Measurements from ENCODE around the gene KRT85.
"Not testable (repeated sequence)": the region's sequence is repeated elsewhere in the genome, so short reads cannot be mapped to it uniquely, and the experiment has no call there.

KRT85 gene

DNA sequence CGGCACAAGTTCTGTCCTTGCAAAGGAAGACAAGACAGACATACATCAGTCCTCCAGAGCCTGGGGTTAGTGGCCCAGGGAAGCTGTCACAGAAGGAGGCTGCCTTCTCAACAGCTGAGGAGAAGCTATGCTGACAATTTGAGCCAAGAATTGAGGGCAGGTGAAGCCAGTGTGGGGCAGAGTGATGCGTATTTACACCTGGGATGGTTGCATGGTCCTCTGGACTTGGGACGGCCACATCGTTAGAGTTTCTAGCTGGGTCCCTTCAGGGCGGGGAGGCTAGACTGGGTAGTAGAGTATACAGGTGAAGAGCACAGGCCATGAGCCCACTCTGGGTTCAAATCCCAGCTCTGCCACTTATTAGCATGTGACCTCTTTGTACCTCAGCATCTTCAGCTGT is 16.5 kb downstream of the KRT85 start:
- in situ Hi-C loops (cut with HindIII; ENCODE audit: low sequenced_read_pairs) = no loop called here

DNA sequence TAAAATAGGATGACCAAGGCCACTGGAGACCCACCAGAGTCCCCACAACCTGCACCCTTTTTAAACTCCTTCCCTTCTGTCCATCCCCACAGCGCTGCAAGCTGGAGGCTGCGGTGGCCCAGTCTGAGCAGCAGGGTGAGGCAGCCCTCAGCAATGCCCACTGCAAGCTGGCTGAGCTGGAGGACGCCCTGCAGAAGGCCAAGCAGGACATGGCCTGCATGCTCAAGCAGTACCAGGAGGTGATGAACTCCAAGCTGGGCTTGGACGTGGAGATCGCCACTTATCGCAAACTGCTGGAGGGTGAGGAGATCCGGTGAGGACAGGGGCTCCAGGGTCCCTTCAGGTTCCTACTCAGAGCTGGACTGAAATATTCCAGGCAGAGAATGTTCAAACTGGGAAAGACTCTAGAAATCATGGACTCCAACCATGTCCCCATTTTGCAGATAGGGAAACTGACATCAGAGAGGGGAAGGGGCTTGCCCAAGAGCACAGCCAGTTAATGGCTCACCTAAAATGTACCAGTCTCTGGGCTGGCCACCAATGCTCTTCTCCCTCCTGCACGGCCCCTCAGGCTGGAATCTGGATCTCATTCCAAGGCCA is 17.2 kb downstream of the KRT85 start:
- in situ Hi-C loops (cut with HindIII; ENCODE audit: low sequenced_read_pairs) = no loop called here

DNA sequence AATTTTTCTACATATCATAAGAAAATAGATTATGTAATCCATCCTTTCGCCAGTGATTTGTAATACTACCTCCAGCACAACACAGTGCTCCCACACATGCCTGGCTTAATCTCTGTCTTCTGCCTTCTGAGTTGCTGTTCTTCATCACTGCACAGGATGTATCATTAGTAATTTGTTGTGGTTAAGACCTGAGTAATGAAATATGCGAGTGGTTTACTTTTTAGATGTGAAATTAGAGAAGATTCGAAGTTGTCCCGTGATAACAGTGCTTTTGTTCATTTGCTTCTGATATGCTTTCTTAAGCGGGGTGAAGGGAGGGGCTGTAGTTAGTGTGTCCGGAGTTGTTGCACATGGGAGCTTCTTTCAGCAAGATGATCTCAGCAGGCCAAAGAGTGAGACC is 18.1 kb downstream of the KRT85 start:
- in situ Hi-C loops (cut with HindIII; ENCODE audit: low sequenced_read_pairs) = no loop called here

DNA sequence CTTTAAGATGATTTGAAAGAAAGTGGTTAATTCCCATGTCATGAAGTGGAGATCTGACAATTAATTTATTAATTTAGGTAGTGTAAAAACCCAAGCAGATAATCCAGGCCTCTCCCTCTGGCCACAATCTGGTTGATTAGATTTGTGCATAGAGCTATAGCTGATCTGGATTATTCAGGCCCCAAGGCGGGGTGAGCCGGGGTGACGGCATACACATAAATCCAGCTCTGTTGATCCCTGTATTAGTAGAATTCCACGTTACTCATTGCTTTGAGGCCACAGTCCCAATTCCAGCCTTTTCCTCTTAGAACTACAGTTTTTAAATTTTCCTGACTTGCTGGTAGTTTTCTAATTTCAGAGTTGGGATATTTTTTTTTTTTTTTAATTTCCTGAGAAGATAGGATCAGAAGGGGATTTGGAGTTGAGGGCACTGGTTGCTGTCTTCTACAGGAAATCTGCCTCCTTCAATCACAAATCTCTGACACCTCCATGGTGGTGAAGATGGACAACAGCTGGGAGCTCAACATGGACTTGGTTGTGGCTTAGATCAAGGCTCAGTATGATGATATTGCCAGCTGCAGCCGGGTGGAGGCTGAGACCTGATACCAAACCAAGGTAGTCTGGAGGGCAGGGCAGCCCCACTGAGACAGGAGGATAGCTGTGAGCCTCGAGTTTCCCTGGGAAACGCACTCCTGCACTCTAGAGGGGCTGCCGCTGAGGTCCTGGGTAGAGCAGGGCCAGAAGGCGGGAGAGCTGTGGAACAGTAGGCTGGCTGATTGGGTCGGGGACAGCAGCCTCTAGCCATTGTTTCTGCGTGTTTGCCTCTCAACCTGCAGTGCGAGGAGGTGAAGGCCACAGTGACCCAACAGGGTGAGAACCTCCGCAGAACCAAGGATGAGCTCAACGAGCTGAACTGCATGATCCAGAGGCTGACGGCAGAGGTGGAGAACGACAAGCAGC is 19.4 kb downstream of the KRT85 start:
- in situ Hi-C loops (cut with HindIII; ENCODE audit: low sequenced_read_pairs) = no loop called here

DNA sequence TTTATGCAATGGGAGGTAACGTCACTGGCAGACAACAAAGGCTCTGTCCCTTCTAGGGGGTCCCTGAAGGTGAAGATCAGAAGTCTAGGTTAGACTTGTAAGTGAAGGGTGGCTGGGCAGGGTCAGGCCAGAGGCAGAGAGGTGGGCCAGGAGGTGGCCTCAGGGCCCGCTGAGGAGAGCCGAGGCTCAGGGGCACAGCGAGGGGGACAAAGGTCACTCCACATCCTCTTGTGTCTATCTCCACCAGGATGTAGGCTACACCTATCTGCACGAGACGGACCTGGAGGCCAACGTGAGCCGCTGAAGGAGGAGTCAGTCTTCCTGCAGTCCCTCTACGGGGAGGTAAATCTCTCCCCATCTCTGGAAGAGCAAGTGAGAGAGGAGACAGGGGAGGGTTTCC is 20.3 kb downstream of the KRT85 start:
- in situ Hi-C loops (cut with HindIII; ENCODE audit: low sequenced_read_pairs) = no loop called here

DNA sequence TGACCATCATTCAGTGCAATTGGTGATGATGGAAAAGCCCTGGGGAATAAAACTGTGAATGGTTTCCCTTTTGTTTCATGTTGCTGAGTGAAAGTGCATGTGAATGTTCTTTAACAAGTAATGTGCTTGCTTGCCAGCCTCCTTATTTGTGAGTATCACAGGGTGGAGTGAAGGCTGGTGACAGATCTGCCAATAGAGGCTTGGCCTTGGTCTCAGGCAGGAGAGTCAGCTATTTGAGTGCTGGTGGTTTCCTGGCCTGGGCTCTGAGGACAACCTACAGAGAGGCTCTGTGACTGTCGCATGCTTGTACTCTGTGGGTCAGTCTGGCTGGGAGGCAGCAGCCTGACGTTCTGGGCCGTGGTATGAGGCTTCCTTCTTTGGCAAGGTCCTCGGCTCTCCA is 20.7 kb downstream of the KRT85 start:
- in situ Hi-C loops (cut with HindIII; ENCODE audit: low sequenced_read_pairs) = no loop called here

DNA sequence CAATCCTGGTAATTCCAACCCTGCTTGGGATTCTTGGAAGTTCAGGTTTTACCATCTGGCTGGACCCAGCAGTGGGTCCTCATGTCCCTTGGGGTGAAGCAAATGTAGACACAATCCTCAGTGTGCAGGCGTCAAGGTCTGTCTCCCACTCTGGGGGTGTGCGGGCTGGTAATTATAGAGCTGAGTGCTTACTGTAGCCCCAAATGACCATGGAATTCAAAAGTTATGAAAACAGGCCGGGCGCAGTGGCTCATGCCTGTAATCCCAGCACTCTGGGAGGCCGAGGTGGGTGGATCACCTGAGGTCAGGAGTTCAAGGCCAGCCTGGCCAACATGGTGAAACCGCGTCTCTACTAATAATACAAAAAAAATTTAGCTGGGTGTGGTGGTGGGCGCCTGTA is 22.2 kb downstream of the KRT85 start:
- in situ Hi-C loops (cut with HindIII; ENCODE audit: low sequenced_read_pairs) = not testable (repeated sequence)

DNA sequence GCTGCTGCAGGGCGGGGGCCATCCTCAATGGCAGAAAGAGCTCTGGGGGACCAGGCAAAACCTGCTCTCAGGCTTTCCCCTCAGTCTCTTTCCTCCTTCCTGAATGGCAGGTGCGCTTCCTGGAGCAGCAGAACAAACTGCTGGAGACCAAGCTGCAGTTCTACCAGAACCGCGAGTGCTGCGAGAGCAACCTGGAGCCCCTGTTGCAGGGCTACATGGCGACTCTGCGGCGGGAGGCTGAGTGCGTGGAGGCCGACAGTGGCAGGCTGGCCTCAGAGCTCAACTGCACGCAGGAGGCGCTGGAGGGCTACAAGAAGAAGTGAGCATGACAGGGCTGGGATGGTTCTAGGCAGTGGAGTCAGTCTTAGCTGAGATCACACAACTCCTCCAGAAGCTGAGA is 23.2 kb downstream of the KRT85 start:
- in situ Hi-C loops (cut with HindIII; ENCODE audit: low sequenced_read_pairs) = no loop called here

DNA sequence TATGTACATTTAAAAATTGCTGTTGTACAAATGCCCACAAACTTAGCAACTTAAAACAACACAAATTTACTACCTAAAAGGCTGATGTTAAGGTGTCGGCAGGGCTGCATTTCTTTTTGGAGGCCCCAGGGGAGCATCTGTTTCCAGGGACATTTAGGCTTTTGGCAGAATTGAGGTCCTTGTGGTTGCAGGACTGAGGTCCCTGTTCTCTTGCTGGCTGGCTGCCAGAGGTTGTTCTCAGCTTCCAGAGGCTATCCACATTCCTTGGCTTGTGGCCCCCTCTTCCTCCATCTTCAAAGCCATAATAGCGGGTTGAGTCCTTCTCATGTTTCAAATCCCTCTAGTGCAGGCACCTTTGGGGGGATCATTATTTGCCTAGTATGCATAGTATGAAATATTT is 23.7 kb downstream of the KRT85 start:
- in situ Hi-C loops (cut with HindIII; ENCODE audit: low sequenced_read_pairs) = no loop called here

DNA sequence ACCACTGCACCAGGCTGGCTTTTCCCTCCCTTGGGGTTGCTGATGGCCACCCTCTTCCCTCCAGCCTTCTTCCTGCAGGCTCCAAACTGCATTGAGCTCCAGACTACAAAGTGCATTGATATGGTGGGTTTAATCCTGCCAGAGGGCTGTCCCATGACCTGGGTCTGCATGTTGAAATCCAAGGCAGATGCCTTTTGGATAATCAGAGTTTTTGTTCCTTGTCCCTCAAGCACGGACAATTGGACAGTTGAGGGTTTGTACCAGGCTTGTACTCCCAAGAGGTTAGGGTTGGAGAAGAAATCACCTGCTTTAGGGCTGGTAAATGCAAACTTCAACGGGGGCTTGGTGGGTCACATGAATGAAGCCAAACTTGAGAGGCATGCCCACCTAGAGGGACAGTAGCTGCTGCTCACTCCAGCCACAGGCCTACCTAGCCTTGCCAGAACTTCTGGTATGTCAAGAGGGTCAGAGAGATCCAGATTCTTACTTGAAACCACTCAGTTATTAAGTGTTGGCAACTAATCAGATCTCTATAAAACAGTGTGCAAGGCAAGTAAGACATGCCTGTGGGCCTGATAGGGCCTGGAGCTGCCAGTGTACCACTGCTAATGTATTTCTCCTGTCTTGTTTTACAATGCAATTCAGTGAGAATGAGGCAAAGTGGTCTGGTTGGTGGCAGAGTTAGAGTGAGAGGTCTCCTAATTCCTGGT is 24.3 kb downstream of the KRT85 start:
- in situ Hi-C loops (cut with HindIII; ENCODE audit: low sequenced_read_pairs) = no loop called here

DNA sequence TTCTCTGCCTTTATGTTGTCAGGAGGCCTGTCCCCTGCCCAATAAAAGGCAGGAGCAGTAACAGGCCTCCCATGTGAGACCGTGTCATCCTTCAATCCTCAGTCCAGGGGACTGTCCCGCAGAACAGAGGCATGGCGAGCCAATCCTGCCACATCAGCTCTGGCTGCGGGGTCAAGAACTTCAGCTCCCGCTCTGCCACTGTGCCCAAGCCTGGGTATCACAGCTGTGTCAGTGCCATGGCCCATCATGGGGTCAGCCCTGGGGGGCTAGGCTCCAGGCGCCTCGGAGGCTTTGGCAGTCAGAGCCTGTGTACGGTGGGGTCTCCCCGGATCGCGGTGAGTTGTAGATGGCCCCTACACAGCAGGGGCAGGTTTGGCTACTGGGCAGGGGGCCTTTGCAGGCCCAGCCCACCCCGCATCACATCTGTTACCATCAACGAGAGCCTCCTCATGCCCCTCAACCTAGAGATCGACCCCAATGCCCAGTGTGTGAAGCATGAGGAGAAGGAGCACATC is 26.2 kb downstream of the KRT85 start:
- in situ Hi-C loops (cut with HindIII; ENCODE audit: low sequenced_read_pairs) = no loop called here

DNA sequence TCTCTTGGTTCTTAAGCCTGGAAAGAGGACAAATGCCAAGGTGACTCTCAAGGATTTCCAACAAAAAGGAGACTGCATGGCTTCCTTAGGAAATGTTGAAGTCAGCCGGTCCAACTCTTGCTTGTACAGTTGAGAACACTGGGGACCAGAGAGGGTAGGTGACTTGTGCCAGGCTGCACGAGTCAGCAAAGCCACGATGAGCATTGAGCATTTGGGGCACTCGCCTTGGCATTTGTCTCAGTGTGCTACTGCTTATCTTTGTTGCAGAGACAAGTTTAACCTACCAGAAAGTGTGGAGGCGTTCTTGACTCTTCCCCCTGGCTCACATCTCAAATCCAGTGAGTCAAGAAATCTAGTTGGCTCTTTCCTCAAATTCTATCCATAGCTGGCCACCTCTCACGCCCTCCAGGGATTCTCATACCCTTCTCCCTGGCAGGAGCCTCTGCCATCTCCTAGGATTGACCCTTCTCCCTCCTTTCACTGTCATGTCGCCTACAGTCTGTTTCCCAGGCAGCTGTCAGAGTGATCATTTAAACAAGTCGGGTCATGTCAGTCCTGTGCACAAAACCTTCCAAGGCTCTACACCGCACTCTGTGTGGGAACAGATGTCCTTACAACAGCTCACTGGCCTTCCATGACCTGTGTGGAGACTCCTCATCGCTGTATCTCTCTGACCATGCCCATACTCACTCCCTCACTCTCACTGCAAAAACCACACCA is 28.9 kb downstream of the KRT85 start:
- in situ Hi-C loops (cut with HindIII; ENCODE audit: low sequenced_read_pairs) = no loop called here

DNA sequence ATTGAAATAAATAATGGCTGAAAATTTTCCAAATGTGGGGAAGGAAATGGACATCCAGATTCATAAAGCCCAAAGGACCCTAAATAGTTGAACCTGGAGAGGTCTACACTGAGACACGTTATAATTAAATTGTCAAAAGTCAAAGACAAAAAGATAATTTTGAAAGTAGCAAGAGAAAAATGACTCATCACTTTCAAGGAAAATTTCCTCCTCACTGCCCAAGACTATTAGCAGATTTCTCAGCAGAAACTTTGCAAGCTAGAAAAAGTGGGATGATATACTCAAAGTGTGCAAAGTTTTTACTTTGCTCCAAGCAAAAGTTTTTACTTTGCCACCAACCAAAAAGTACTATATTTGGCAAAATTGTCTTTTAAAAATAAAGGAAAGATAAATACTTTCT is 30.2 kb downstream of the KRT85 start:
- in situ Hi-C loops (cut with HindIII; ENCODE audit: low sequenced_read_pairs) = no loop called here

DNA sequence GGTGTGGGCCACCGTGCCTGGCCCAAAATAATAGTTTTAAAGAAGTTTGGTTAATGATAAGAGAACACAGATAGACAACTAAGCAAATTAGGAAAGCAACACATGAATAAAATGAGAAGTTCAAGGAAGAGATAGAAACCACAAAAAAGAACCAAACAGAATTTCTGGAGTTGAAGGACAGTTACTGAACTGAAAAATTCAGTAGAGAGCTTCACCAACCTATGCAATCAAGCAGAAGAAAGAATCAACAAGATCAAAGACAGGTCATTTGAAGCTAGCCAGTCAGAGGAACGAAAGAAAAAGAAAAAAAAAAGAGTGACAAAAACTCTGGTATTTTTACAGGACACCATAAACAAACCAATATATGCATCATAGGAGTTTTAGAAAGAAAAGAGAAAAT is 30.6 kb downstream of the KRT85 start:
- in situ Hi-C loops (cut with HindIII; ENCODE audit: low sequenced_read_pairs) = no loop called here

DNA sequence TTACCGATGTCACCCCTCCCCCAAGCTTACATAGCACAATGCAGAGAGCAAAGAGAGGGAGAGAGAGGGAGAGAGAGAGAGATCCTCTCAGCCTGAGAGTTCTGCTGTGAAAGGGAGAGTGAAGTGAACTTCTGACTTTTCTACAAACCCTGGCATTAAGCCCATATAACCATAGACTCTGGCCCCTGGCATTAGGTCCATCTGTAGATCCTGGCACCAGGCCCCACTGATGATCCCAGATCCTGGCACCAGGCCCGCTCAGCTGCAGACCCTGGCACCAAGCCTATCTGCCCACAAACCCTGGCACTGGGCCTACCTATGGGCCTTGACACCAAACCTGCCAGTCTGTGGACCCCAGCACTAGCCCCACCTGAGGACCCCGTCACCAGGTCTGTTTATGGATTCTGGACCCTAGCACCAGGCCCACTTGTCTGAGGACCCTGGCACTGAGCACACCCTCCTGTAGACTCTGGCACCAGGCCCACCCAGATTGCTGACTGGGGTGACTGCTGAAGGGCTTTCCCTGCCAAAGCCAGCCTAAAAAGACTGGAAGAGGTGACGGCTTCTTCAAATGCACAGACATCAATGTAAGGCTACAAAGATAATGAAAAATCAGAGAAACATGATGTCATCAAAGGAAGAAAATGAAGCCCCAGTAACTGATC is 31.6 kb downstream of the KRT85 start:
- in situ Hi-C loops (cut with HindIII; ENCODE audit: low sequenced_read_pairs) = no loop called here

DNA sequence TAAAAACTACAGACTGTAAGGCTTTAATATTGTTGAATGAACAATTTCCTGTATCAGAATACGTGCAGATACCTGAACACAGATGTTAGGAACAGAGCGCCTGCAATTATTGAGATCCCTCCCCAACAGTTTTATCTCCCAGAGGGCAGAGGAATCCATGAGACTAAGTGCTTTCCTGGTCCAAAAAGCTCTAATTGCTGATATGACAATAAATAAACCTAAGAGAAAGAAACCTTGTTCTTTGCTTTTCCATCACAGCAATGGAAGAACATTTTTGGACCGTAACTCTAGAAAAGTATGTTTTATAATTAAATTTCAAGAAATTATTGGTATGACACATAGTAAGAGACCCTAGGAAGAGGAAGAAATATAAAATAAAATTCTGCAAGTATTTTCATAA is 33.1 kb downstream of the KRT85 start:
- in situ Hi-C loops (cut with HindIII; ENCODE audit: low sequenced_read_pairs) = no loop called here

DNA sequence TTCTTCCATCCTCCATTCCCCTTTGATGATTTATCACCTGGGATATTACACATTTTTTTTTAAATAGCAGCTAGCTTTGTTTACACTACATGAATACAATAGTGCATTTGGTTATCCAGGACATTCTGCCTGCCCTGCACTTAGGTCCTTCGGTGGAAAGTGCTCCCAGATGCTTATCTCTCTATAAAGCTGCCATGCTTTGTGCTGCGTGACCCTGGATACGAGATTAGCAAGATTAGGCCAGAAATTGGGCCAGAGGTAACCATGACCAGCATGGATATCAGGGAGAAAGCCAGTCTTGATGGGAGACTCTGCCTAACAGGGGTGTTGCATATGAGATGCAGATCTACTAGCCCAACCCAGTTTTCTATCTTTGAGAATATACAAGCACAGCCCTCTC is 34.0 kb downstream of the KRT85 start:
- in situ Hi-C loops (cut with HindIII; ENCODE audit: low sequenced_read_pairs) = no loop called here

DNA sequence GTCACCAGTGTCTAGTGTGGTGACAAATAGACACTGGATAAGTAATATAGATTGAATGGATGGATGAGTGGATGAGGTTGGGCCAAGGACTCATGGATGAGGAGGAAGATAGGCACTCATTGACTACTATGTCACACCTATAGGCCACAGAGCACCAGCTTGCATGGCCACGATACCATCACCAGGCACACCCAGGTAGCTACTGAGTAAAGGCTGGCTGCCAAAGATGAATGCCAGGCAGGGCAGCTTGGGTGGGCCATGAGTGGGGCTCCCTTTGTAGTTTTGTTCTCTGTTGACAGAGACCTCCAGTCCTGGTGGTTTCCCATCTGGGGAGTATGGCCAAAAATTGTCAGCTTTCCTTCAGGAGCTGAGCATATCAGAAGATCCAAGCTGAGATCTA is 34.9 kb downstream of the KRT85 start:
- in situ Hi-C loops (cut with HindIII; ENCODE audit: low sequenced_read_pairs) = no loop called here

DNA sequence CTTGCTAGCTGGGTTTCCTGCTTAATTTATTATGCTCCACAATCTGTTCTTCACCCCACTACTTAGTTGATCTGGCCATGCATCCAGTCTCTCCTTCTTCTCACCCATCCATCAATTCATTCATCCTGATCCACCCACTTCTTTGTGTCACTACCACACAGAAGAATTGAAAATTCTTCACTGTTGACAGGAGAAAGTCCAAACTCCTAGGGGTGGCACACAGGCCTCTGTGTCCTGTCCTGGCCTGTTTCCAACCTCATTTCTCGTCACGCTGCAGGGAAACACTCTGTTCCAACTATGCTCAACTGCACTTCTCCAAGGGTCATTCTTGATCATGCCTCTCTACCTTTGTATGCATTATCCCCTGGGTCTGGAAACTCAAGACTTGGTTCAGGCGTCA is 35.4 kb downstream of the KRT85 start:
- in situ Hi-C loops (cut with HindIII; ENCODE audit: low sequenced_read_pairs) = no loop called here

DNA sequence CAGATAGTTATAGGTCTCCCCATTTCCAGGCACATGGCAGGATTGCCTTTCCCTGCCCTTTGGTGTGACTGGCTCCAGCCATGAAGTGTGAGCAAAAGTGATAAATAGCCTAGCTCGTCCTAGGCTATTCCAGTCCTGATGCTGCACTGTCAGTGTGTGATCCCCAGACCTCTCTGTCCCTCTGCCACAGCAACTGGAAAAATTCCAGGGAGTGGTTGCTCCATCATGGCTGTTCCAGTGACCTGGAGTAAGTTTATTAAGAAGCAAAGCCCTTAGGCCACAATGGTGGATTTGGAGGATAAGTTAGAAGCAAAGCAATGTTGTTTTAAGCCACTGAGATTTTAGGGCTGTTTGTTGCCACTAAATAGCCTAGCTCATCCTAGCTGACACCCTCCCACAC is 36.2 kb downstream of the KRT85 start:
- in situ Hi-C loops (cut with HindIII; ENCODE audit: low sequenced_read_pairs) = no loop called here
